HG03571 (cell line): ENCODE results near the gene NXPH3.

Experiments used
- ATAC-seq: cut with Tn5 transposase; IDR thresholded peaks from one replicate; pipeline ENCODE4 v1.9.1; 2021; ENCODE audit not compliant: unreplicated experiment

The NXPH3 gene

DNA sequence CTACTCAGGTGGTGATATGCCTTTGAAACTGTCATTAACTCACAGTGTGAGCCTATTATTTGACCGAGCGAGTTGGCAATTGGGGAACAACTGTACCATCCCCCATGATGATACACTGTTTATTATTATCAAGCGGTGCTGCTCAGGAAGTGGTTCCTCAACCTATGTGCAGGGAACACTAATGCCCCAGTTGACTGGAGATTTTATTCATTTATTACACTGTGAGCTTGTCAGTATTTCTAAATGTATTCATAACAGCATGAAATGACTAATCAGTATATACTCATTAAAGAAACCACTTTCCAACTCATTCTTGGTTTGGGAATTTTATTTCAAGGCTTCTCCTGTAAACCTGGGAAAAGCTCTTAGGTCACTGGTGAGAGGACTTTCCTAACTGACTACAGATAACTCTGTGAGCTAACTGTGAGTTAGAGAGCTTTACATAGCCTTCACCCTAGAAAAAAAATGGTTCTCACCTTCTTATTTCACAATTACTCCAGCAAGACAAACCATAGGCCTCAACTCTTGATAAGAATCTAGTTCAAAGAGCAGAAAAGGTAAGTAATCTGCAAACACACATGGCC lies 42.4 kb downstream of the NXPH3 start:
- ATAC-seq: no peak

DNA sequence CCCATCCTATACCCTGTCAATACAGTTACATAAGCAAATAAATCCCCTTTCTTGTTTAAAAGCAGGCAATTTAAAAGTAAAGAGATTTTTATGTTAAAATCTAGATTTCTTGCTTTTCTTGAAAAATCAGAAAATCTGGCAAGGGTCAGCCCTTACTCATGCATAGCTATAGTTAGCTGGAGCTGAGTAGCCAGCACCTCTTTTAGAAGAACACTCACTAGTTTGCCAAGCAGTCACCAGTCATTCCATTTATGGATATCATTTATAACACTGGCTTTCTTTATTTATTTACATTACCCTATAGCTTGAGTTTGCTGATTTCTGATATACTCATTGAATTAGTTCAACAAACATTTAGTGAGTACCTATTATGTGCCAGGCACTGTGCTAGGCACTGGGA lies 45.7 kb downstream of the NXPH3 start:
- ATAC-seq: no peak

DNA sequence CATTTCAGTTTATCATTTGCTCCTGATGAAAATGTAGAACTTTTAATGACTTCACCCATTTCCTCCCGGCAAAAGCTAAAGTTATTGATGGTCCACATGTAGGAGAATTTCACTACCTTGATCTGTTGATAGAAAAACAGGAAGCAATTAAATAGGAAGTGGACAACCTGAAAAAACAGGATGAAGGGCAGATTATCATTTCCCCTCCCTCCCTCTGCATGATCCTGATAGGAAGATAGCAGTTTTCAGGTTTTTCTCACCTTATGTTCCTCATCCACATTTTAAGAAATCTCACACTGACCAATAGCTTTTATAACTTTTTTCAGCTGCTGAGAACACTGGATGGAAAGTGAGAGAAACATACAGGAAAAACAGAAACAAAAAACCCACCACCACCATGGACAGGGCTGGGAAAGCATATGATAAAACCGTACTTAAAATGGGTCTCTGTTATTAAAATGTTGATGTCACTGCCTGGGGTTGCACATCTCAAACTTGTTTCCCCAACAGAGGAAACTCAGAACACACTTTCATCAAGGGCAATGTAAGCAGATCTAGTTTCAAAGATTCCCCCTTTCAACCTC lies 46.4 kb downstream of the NXPH3 start:
- no peak for ATAC-seq

DNA sequence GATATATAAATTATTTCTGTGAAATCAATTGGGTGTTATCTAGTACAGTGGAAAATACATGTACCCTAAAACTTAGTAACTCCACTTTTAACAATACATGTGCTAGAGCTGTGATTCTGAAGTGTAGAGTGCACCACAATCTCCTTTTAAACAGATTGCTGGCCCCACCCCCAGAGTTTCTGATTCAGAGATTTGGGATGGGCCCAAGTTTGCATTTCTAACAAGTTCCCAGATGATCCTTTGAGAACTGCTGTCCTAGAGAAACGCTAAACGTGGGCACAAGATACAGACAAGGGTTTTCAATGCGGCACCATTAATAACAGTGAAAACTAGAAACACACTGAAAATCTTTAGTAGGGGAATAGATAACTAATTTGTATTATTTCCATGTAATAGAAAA lies 49.2 kb downstream of the NXPH3 start:
- no peak for ATAC-seq

DNA sequence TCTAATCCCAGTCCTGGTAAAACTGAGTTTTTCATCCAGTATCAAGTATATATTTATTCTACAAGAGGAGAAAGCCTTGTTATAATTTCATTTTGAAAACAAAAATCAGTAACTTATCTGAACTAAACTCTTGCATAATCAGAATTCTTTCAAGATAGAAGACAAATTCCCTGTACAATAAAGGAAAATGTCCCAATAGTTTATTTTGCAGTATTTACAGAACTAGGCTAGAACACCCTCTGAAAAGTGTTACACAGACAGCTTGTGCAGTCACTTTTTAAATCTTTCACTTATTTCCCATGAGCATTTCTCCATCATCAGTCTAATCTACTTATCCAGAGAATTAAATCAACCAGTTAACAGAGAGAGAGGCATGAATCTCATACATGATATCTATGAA lies 53.8 kb downstream of the NXPH3 start:
- ATAC-seq: no peak

DNA sequence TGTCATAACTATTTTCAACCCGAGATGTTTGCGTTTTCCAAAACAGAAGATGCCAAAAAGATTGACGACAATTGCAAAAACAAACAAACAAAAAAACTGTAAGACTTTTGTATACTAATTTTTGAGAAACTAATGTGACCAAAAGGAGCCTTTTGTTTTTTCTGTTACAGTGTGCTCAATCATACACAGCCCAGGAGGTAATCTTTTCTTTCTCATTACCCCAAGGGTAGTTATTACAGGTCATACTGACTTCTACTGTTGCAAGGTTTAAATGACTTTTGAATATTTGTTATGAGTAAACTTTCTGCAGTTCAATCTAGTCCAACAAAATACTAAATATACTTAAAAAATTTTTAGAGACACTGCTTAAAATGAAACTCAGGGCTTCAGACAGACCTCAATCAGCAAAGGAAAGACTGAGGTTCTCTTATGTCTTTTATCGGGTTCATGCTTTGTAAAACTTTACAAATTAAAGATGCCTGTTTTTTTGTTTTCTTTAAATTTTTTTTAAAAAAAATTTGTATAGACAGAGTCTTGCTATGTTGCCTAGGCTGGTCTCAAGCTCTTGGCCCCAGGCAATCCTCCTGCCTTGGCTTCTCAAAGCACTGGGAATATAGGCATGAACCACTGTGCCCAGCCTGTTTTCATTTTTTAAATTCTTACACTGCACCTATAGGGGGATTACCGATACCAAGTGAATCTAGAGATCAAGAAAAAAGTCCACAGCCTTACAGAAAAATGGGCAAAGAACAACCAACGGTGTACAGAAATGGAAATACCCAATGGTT lies 54.6 kb downstream of the NXPH3 start:
- no peak for ATAC-seq

DNA sequence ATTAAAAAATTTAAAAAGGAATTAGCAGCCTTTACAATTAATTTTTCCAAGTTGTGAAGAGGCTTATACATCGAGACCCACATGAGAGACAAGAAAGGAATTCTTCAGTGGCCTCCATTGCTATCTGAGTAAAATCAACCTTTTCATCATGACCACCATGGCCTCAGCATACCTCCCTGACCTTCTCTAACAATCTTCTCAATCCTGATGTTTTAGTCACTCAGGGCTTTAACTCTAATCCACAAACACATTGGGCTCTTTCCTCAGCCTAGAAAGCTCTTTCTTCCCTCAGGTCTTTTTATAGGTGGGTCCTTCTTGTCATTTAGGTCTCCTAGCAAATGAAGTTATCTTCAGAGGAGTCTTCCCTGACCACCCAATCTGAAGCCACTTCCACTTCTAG lies 55.8 kb downstream of the NXPH3 start:
- ATAC-seq: no peak
